Endothelial cell of umbilical vein (primary cell): Measurements from ENCODE around the gene LMTK2.

Source experiments
- POLR2A ChIP-seq: IDR thresholded peaks from 2 replicates; pipeline ENCODE4 v1.6.1; 2012; ENCODE audit warnings: low read depth, mild to moderate bottlenecking, control low read depth, low read length
- TF ChIP-seq, protein P1 (sequence below), 2 donors: IDR thresholded peaks; 1 replicate in 1 of 2; 2 replicates in 1 of 2; pipeline ENCODE4 v1.5.1; 2011; ENCODE audit warnings: low read length in 2 of 2, mild to moderate bottlenecking in 2 of 2, moderate library complexity in 2 of 2, control low read depth in 1 of 2, inconsistent platforms in 1 of 2, low read depth in 1 of 2; ENCODE audit not compliant: insufficient read depth in 1 of 2; ENCODE audit errors: extremely low read depth in 1 of 2

DNA sequence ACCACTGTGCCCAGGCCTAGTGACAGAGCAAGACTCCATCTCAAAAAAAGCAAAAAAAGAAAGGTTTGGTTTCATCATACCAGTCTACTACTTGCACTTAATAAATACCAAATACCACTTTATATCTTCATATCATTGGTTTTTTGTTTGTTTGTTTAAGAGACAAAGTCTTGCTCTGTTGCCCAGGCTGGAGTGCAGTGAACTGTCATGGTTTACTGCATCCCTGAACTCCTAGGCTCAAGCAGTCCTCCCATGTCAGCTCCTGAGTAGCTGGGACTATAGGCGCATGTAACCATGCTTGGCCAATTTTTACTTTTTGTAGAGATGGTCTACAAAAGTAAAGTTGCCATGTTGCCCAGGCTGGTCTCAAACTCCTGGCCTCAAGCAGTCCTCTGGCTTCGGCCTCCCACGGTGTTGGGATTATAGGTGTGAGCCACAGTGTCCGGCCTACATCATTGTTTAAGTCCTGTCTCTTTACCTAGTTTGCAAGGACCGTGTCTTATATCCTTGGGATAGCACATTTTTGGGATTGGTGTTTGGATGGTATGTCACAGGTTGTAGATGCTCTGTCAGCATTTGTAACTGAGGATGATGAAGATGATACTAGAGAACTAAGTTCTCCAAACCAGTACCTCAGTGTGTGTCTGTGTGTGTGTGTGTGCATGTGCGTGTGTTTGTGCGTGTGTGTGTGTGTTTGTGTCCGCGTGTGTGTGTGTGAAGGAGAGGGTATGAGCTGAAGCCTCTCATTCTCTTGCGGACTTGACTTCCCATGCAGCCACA is 9.3 kb downstream of the LMTK2 start:
- TF ChIP-seq POLR2A: no peak
- TF ChIP-seq, protein P1, sequence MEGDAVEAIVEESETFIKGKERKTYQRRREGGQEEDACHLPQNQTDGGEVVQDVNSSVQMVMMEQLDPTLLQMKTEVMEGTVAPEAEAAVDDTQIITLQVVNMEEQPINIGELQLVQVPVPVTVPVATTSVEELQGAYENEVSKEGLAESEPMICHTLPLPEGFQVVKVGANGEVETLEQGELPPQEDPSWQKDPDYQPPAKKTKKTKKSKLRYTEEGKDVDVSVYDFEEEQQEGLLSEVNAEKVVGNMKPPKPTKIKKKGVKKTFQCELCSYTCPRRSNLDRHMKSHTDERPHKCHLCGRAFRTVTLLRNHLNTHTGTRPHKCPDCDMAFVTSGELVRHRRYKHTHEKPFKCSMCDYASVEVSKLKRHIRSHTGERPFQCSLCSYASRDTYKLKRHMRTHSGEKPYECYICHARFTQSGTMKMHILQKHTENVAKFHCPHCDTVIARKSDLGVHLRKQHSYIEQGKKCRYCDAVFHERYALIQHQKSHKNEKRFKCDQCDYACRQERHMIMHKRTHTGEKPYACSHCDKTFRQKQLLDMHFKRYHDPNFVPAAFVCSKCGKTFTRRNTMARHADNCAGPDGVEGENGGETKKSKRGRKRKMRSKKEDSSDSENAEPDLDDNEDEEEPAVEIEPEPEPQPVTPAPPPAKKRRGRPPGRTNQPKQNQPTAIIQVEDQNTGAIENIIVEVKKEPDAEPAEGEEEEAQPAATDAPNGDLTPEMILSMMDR (IDR thresholded peaks at IDR 0.05; ENCODE audit: extremely low read depth in 1 of 2, insufficient read depth in 1 of 2, low read depth in 1 of 2, low read length in 2 of 2): no peak
